ENCODE data around the gene MYT1.

- TF ChIP-seq CTCF (IDR thresholded peaks at IDR 0.05): no peak
- no peak for TF ChIP-seq ZFX (IDR thresholded peaks at IDR 0.05; ENCODE audit: borderline replicate concordance)
Measured at GRCh38 chr20:64198347-64198746, 34.1 kb downstream of the MYT1 start.

All from 22Rv1 (cell line).